Measurements from ENCODE around the gene HDAC11. TPM values are rescaled to one million over a fixed set of nuclear protein-coding genes. Genes with fewer than 3 reads are reported as not detected.

HDAC11 gene
- total and polyA plus RNA-seq, 2 experiments from 2014 or later: 11.7 to 12.2 TPM

- no peak overlapping the region for H3K9ac ChIP-seq
- H3K27me3 ChIP-seq (replicated peaks; ENCODE audit: insufficient read depth): no peaks in the 10 kb centered on the region
- no peak overlapping the region for H3K4me3 ChIP-seq
- DNase-seq: no peak
- whole genome bisulfite sequencing, 2 experiments (ENCODE audit: low coverage in 1 of 2, low lambda C conversion rate in 2 of 2, missing lambda C conversion rate in 2 of 2): 45 to 46% methylated on average over 16 to 18 of the region's 18 CpGs
- TF ChIP-seq EZH2 (IDR thresholded peaks at IDR 0.05; ENCODE audit: insufficient read depth, poor library complexity, severe bottlenecking) (no peak), EZH2phosphoT487 (IDR thresholded peaks at IDR 0.05; ENCODE audit: insufficient read depth, low read depth) (no peak)
- H3K79me2 ChIP-seq (ENCODE audit: insufficient read depth): no peaks in the 10 kb centered on the region
- peaks cover 11% of the 10 kb centered on the region for H3F3A ChIP-seq (ENCODE audit: insufficient read depth)
- H3K27ac ChIP-seq: no peak overlapping the region
- no peaks in the 10 kb centered on the region for H3K9me2 ChIP-seq (ENCODE audit: insufficient read depth)
- no peaks in the 10 kb centered on the region for H3K36me3 ChIP-seq (ENCODE audit: low read depth)
- no peaks in the 10 kb centered on the region for H4K20me1 ChIP-seq (ENCODE audit: insufficient read depth)
- H2AFZ ChIP-seq: no peak overlapping the region
- in situ Hi-C loops (cut with MboI): no loop called here
- H3K9me3 ChIP-seq (ENCODE audit: low read depth): no peaks in the 10 kb centered on the region
- no peak overlapping the region for H3K4me2 ChIP-seq (ENCODE audit: unreplicated experiment)
- peaks cover 19% of the 10 kb centered on the region for H3K4me1 ChIP-seq (ENCODE audit: insufficient read depth)
These were observed 37.3 kb downstream of the HDAC11 start for GRCh38 chr3:13517253-13517977.

DNA sequence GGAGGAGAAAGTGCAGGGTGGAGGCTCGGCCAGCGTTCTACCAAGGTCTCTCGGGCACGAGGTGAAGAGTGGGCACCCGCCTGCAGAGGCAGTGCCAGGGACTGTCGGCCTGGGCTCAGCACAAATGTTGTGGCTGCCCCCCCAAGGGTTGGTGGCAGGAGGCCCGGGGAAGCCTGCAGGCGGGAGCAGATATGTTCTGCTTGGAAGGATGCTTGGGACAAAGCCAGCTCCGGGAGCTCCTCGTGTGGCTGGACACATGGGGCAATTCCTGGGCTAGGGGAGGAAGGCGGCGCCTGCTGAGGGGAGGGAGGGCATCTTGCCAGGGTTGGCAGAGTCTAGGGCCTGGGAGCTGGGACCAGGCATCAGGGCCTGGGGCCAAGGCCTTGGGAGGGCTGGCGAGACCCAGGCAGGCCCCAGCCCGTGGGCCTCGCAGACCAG, 38.4 kb downstream of the HDAC11 start:
- Histone ChIP-seq H3K79me2 (ENCODE audit: insufficient read depth) (no peaks in the 10 kb centered on the region), H3K9me3 (ENCODE audit: low read depth) (no peaks in the 10 kb centered on the region), H3K4me1 (ENCODE audit: insufficient read depth) (peaks cover 12% of the 10 kb centered on the region), H3K27me3 (replicated peaks; ENCODE audit: insufficient read depth) (no peaks in the 10 kb centered on the region), H3K36me3 (ENCODE audit: low read depth) (no peaks in the 10 kb centered on the region), H2AFZ (no peak overlapping the region), H3K9me2 (ENCODE audit: insufficient read depth) (no peaks in the 10 kb centered on the region), H3K4me2 (ENCODE audit: unreplicated experiment) (no peak overlapping the region), H4K20me1 (ENCODE audit: insufficient read depth) (no peaks in the 10 kb centered on the region), H3K4me3 (no peak overlapping the region), H3F3A (ENCODE audit: insufficient read depth) (peaks cover 11% of the 10 kb centered on the region), H3K9ac (no peak overlapping the region), H3K27ac (no peak overlapping the region)
- in situ Hi-C loops (cut with MboI): no loop called here
- no peak for TF ChIP-seq EZH2 (IDR thresholded peaks at IDR 0.05; ENCODE audit: insufficient read depth, poor library complexity, severe bottlenecking)
- TF ChIP-seq EZH2phosphoT487 (IDR thresholded peaks at IDR 0.05; ENCODE audit: insufficient read depth, low read depth): no peak
- no peak for DNase-seq
- WGBS, 2 experiments (ENCODE audit: low coverage in 1 of 2, low lambda C conversion rate in 2 of 2, missing lambda C conversion rate in 2 of 2): 48 to 54% methylated on average over 14 to 15 of the region's 15 CpGs

DNA sequence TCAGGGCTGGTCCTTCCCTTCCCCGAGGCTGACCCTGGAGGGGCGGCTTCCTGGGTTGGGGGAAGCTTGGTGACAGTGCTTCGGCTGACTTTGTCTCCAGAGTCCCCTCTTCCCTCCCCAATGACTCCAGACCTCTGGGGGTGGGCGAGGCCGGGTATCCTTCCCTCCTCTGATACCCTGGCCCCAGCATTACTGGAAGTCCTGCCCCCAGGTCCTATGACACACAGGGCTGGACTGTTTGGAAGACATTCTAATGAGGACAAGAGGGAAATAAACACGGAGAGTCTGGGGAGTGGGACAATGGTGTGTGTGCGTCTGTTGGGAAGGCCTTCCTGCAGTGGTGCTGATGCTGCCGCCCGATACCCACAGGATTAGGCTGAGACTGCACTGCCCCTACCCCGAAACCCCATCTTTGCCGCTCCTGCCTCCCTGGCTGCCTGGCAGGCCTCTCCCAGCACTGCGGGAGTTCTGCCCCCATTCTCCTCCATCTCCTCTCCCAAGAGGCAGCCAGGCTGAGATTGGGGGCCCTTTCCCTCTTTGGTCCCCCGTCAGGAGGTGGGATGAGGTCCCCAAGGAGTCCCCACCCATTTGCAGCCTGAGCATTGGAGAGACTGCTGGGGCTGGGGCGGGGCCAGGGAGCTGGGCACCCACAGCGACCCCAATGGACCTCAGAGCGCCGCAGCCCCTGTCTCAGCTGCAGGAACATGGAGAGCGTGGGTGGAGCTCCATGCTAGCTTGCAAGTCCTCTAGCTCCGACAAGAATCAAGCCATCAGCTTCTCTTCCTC, 39.1 kb downstream of the HDAC11 start:
- Histone ChIP-seq H3K27me3 (replicated peaks; ENCODE audit: insufficient read depth) (no peaks in the 10 kb centered on the region), H3K79me2 (ENCODE audit: insufficient read depth) (no peaks in the 10 kb centered on the region), H3K36me3 (ENCODE audit: low read depth) (no peaks in the 10 kb centered on the region), H3K4me1 (ENCODE audit: insufficient read depth) (peaks cover 6% of the 10 kb centered on the region), H3K9me3 (ENCODE audit: low read depth) (no peaks in the 10 kb centered on the region), H2AFZ (no peak overlapping the region), H3K9me2 (ENCODE audit: insufficient read depth) (no peaks in the 10 kb centered on the region), H3K27ac (no peak overlapping the region), H3K4me2 (ENCODE audit: unreplicated experiment) (no peak overlapping the region), H3F3A (ENCODE audit: insufficient read depth) (peaks cover 12% of the 10 kb centered on the region), H3K4me3 (no peak overlapping the region), H4K20me1 (ENCODE audit: insufficient read depth) (no peaks in the 10 kb centered on the region), H3K9ac (no peak overlapping the region)
- TF ChIP-seq EZH2 (IDR thresholded peaks at IDR 0.05; ENCODE audit: insufficient read depth, poor library complexity, severe bottlenecking) (no peak), EZH2phosphoT487 (IDR thresholded peaks at IDR 0.05; ENCODE audit: insufficient read depth, low read depth) (no peak)
- in situ Hi-C loops (cut with MboI): no loop called here
- no peak for DNase-seq
- 63 to 64% methylated on average over 18 to 19 of the region's 19 CpGs for WGBS, 2 experiments (ENCODE audit: low coverage in 1 of 2, low lambda C conversion rate in 2 of 2, missing lambda C conversion rate in 2 of 2)

DNA sequence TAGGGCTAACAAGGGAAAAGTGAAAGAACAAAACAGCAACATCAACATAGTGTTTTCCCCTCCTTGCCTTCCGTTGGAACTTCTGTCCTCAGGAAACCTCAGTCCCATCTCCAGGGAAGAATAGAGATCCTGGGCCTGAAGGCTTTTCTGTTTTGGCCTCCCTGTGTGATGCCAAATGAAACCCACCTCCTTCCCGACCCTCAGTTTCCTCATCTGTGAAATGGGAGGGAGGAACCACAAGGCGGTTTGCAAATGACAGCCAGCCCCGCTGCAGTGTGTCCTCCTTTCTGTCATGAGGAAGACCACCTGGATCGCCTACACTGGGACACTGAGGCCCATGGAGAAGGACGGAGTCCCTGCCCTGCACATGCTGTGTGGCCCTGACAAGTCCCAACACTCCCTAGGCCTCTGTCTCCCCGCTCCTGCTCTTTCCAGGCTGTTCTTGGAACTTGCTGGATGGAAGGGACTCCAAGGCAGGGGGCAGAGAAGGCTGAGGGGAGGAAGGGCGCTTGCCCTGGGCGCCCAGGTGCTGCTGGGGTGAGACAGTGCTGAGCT, 40.3 kb downstream of the HDAC11 start:
- no peak overlapping the region for H3K4me3 ChIP-seq
- H3K9me3 ChIP-seq (ENCODE audit: low read depth): no peaks in the 10 kb centered on the region
- peaks cover 14% of the 10 kb centered on the region for H3F3A ChIP-seq (ENCODE audit: insufficient read depth)
- no peaks in the 10 kb centered on the region for H3K27me3 ChIP-seq (replicated peaks; ENCODE audit: insufficient read depth)
- H3K27ac ChIP-seq: no peak overlapping the region
- no peak for TF ChIP-seq EZH2 (IDR thresholded peaks at IDR 0.05; ENCODE audit: insufficient read depth, poor library complexity, severe bottlenecking)
- TF ChIP-seq EZH2phosphoT487 (IDR thresholded peaks at IDR 0.05; ENCODE audit: insufficient read depth, low read depth): no peak
- H4K20me1 ChIP-seq (ENCODE audit: insufficient read depth): no peaks in the 10 kb centered on the region
- no peak overlapping the region for H2AFZ ChIP-seq
- 80 to 83% methylated on average over 9 of the region's 9 CpGs for WGBS, 2 experiments (ENCODE audit: low coverage in 1 of 2, low lambda C conversion rate in 2 of 2, missing lambda C conversion rate in 2 of 2)
- H3K36me3 ChIP-seq (ENCODE audit: low read depth): no peaks in the 10 kb centered on the region
- H3K4me1 ChIP-seq (ENCODE audit: insufficient read depth): peaks cover 10% of the 10 kb centered on the region
- H3K79me2 ChIP-seq (ENCODE audit: insufficient read depth): no peaks in the 10 kb centered on the region
- in situ Hi-C loops (cut with MboI): no loop called here
- H3K9ac ChIP-seq: no peak overlapping the region
- no peak overlapping the region for H3K4me2 ChIP-seq (ENCODE audit: unreplicated experiment)
- H3K9me2 ChIP-seq (ENCODE audit: insufficient read depth): no peaks in the 10 kb centered on the region
- DNase-seq: no peak

Data from GM23248 (cell line).